SK-N-MC (cell line): ENCODE results near the gene FBXO34.

Source experiments
- EZH2 ChIP-seq: fragments of 200-600 bp; sonication (generic); IDR thresholded peaks from one replicate; pipeline ENCODE4 v1.6.1; 2017; ENCODE audit warnings: antibody characterized with exemption
- POLR2AphosphoS5 ChIP-seq: IDR thresholded peaks from 2 replicates; pipeline ENCODE4 v1.6.1; 2012; ENCODE audit warnings: mild to moderate bottlenecking, low read depth, low read length, borderline replicate concordance

DNA sequence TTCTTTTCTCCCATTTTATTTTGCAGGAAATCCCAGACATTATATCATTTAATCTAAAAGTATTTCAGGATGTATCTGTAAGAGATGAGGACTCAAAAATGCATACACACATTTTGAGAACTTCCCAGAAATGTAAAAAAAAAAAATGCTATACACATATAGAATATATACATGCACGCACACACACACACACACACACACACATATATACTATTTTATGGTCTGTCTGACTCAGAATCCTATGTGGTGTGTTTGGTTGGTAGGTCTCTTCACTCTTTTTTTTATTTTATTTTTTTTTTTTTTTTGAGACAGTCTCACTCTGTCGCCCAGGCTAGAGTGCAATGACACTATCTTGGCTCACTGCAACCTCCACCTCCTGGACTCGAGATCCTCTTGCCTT, 65.5 kb downstream of the FBXO34 start:
- no peak for TF ChIP-seq POLR2AphosphoS5
- no peak for TF ChIP-seq EZH2
